Heart left ventricle (tissue), 13 donors: ENCODE results near the gene IL22RA1.

Experiments
- POLR2A ChIP-seq, 2 donors: fragments of 450-650 bp; IDR thresholded peaks; one replicate each; pipeline ENCODE4 v1.6.1; 2017; ENCODE audit warnings: antibody characterized with exemption in 2 of 2, mild to moderate bottlenecking in 2 of 2, moderate library complexity in 2 of 2
- TF ChIP-seq, protein P1 (sequence below), 12 donors: fragments of 200-600 bp; sonication (generic) in 4 of 12; IDR thresholded peaks; one replicate each; pipeline versions ENCODE4 v1.5.0 to v1.8.0; 2018 to 2022; ENCODE audit warnings: antibody characterized with exemption in 12 of 12, mild to moderate bottlenecking in 5 of 12
- donor health status: ischemic (EF 13 %, LVEDD 7.1; RV severe dilation, severe dysfunction).
- donor health status: DM: no; HTN: yes; CAD: no.
- donor health status: DM: no; HTN: no; CAD: no.
- donor health status: ischemic (EF 25% LVEDD 6.9; RV normal size, moderate dysfunction).
- donor health status: ischemic (EF 25% LVEDD 5.7; RV mildly dilated, moderate dysfunction).
- donor health status: ischemic (EF 35%, LVEDD 5.7; RV mildly dilated, moderate dysfunction).
- donor health status: nonischemic (EF 11% LVEDD 7.7; RV severe dilation, severe dysfunction).
- donor health status: DM: yes; HTN: yes; CAD: no.
- donor health status: PGD.
- donor health status: ischemic (EF 29% LVEDD 5.4; RV normal size, mild dysfunction).
- donor health status: nonischemic (EF 23%, LVEDD 6.1; RV moderate dilation, normal function).

DNA sequence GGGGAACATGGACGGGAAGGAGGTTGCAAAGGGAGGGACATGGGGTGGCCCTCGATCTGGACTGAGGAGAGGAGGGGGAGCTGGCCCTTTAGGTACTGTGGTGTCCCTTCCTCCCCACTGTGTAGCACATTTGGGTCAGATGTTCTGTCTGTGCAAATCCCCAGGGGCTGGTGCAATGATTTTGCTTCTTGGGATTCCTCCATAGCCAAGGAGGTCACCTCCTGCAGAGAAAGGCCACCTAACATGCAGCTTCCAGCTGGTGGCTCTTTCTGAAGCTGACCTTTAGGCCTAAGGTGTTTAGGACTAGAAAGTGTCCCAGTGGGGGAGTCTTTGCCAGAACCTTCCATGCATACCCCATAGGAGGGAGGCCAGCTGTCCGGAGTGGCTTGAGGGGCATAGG is 22.0 kb downstream of the IL22RA1 start:
- no peak for TF ChIP-seq POLR2A (IDR thresholded peaks at IDR 0.05)
- TF ChIP-seq, protein P1, sequence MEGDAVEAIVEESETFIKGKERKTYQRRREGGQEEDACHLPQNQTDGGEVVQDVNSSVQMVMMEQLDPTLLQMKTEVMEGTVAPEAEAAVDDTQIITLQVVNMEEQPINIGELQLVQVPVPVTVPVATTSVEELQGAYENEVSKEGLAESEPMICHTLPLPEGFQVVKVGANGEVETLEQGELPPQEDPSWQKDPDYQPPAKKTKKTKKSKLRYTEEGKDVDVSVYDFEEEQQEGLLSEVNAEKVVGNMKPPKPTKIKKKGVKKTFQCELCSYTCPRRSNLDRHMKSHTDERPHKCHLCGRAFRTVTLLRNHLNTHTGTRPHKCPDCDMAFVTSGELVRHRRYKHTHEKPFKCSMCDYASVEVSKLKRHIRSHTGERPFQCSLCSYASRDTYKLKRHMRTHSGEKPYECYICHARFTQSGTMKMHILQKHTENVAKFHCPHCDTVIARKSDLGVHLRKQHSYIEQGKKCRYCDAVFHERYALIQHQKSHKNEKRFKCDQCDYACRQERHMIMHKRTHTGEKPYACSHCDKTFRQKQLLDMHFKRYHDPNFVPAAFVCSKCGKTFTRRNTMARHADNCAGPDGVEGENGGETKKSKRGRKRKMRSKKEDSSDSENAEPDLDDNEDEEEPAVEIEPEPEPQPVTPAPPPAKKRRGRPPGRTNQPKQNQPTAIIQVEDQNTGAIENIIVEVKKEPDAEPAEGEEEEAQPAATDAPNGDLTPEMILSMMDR (IDR thresholded peaks at IDR 0.05), result no peak
